A673 (cell line): Measurements from ENCODE around the gene KLHL24.

Experiments
- CTCF ChIP-seq: fragments of 300-800, 200-600 bp; sonication (generic); conservative IDR thresholded peaks from 2 replicates; pipeline ENCODE4 v1.5.1; 2017; ENCODE audit warnings: low read depth, mild to moderate bottlenecking, antibody characterized with exemption, low read length, moderate library complexity, mixed read lengths
- EZH2 ChIP-seq: fragments of 200-600 bp; sonication (generic); IDR thresholded peaks from 2 replicates; pipeline ENCODE4 v1.6.1; 2017; ENCODE audit warnings: borderline replicate concordance, low read depth, mild to moderate bottlenecking, mixed read lengths, antibody characterized with exemption, low read length; ENCODE audit not compliant: poor library complexity, severe bottlenecking

GRCh38 chr3:183620252-183620628, 15.2 kb upstream of the KLHL24 start:
- TF ChIP-seq CTCF (no peak), EZH2 (no peak)
